Pancreas (tissue), 10 donors: ENCODE measurements around the gene SLC17A7. TPM values are rescaled to one million over a fixed set of nuclear protein-coding genes. Genes with fewer than 3 reads are reported as not detected.
"Not testable (repeated sequence)": the region's sequence is repeated elsewhere in the genome, so short reads cannot be mapped to it uniquely, and the experiment has no call there.

ENCODE experiments used
- ATAC-seq, 4 donors: fragments of 200-7000 bp; cut with Tn5 transposase; one replicate each; pipeline versions ENCODE4 v1.8.0 to v1.9.1; 2020; ENCODE audit warnings: mild to moderate bottlenecking in 4 of 4, moderate library complexity in 4 of 4
- DNase-seq, 6 donors: peaks; one replicate each; pipeline ENCODE4 v3.0.0-alpha.2; 2020
- FAIRE-seq: peaks from 2 replicates; lab custom pipeline; 2012; peaks lifted over from hg19 to GRCh38; lab: Jason Lieb, UNC
- H3K27ac ChIP-seq, 4 donors: fragments of 200-600 bp; sonication (generic); 1 replicate in 3 of 4; 2 replicates in 1 of 4; pipeline versions ENCODE4 v1.5.0 to v1.8.0; 2020
- H3K27me3 ChIP-seq, 4 donors: fragments of 200-600 bp; one replicate each; pipeline ENCODE4 v1.8.0; 2021
- H3K36me3 ChIP-seq, 3 donors: fragments of 200-600 bp; sonication (generic) in 1 of 3; one replicate each; pipeline versions ENCODE4 v1.5.0 to v1.8.0; 2020 to 2021
- H3K4me1 ChIP-seq, 3 donors: fragments of 200-600 bp; one replicate each; pipeline ENCODE4 v1.8.0; 2021
- H3K4me3 ChIP-seq, 4 donors: fragments of 200-600 bp; sonication (generic) in 2 of 4; one replicate each; pipeline versions ENCODE4 v1.5.0 to v1.8.0; 2020 to 2021
- H3K9me3 ChIP-seq, 4 donors: fragments of 200-600 bp; one replicate each; pipeline ENCODE4 v1.8.0; 2021
- CTCF ChIP-seq, 4 donors: fragments of 200-600 bp; sonication (generic) in 3 of 4; IDR thresholded peaks; one replicate each; pipeline versions ENCODE4 v1.5.0 to v1.8.0; 2021; ENCODE audit warnings: antibody characterized with exemption in 4 of 4
- WGBS, 2 donors: extraction: QIAGEN DNeasy Blood & Tissue Kit; methylation state at CpG; one replicate each; pipeline ENCODE4 v1.1.7; 2013; 5-methylcytosine and 5-hydroxymethylcytosine counted together
- intact Hi-C, 3 donors: fragments of 100-400 bp; cut with DNase I; formaldehyde crosslinking; loops; one replicate each; pipeline versions ENCODE4 v1.11.1 to v1.14.2; 2022
- polyA plus RNA-seq, 2 donors: library from polyadenylated mRNA; stranded (reverse); fragments of 200-250 nt; gene quantifications; one replicate each; pipeline ENCODE4 v1.2.3, GENCODE V29; 2013
- total RNA-seq, 6 donors: library from RNA; stranded (reverse); fragmentation: NEBNext Ultra II Directional in 4 of 6; extraction: Animal tissue kit (Norgen Biotek cat#: 25700) in 4 of 6; gene quantifications; one replicate each; pipeline versions ENCODE4 v1.2.1 to v1.2.4, GENCODE V29; 2021 to 2023
- donor health status: healthy with polysubstance abuse.
- donor health status: DM: no; HTN: no; CAD: no; lungs with moderate emphysema.
- donor health status: DM: no; HTN: no; CAD: no.
- donor health status: control.
- donor health status: control.
- donor health status: Bipolar disorder and iron deficiency.
- donor health status: DM: yes; HTN: yes; CAD: no.
- donor health status: DM: no; HTN: no; CAD: no.
- donor health status: DM: no; HTN: no; CAD: no.
- donor health status: DM: yes; HTN: yes; CAD: no.

Gene SLC17A7
- total and polyA plus RNA-seq, 8 donors: 0.13 to 0.53 (median 0.31) TPM; not detected in 1

- ATAC-seq: no peak
- no peaks in the 10 kb centered on the region for H3K9me3 ChIP-seq
- no peak for FAIRE-seq
- intact Hi-C loops: no loop called here
- H3K36me3 ChIP-seq: peaks cover 0 to 12% (median 0%) of the 10 kb centered on the region in 3 donors
- no peaks in the 10 kb centered on the region for H3K27me3 ChIP-seq
- no peak for TF ChIP-seq CTCF (IDR thresholded peaks at IDR 0.05)
- no peak overlapping the region for H3K27ac ChIP-seq
- H3K4me1 ChIP-seq: no peaks in the 10 kb centered on the region
- H3K4me3 ChIP-seq: no peak overlapping the region
- peak in 1 of 6 donors; percentile 75 for DNase-seq
- 94% methylated on average over 36 to 39 of the region's 39 CpGs for WGBS, 2 donors
Observed at GRCh38 chr19:49463960-49464740, 22.8 kb upstream of the SLC17A7 start.

GRCh38 chr19:49462492-49462891, 21.2 kb upstream of the SLC17A7 start:
- intact Hi-C loops: no loop called here
- Histone ChIP-seq H3K4me1 (no peaks in the 10 kb centered on the region), H3K27ac (no peak overlapping the region), H3K4me3 (no peak overlapping the region), H3K27me3 (no peaks in the 10 kb centered on the region), H3K36me3 (peaks cover 0 to 12% (median 0%) of the 10 kb centered on the region in 3 donors), H3K9me3 (no peaks in the 10 kb centered on the region)
- TF ChIP-seq CTCF (IDR thresholded peaks at IDR 0.05): no peak
- ATAC-seq: no peak
- FAIRE-seq: no peak
- no peak for DNase-seq
- WGBS, 2 donors: 87 to 96% methylated on average over 11 to 12 of the region's 12 CpGs

GRCh38 chr19:49461656-49462055, 20.3 kb upstream of the SLC17A7 start:
- peaks cover 0 to 12% (median 0%) of the 10 kb centered on the region in 3 donors for H3K36me3 ChIP-seq

GRCh38 chr19:49461130-49461529, 19.8 kb upstream of the SLC17A7 start:
- H3K9me3 ChIP-seq, FAIRE-seq, DNase-seq, H3K4me1 ChIP-seq, H3K27ac ChIP-seq, intact Hi-C loops, ATAC-seq, H3K27me3 ChIP-seq, H3K4me3 ChIP-seq: not testable (repeated sequence)
- WGBS, 2 donors: 0% methylated on average over 1 of the region's 1 CpG; no CpG with 5 or more reads in 1 of the 2 donors
- peaks cover 0 to 12% (median 0%) of the 10 kb centered on the region in 3 donors for H3K36me3 ChIP-seq

More at GRCh38 chr19:49461656-49462055, 20.3 kb upstream of the SLC17A7 start:
- Histone ChIP-seq H3K27me3 (no peaks in the 10 kb centered on the region), H3K9me3 (no peaks in the 10 kb centered on the region), H3K27ac (no peak overlapping the region), H3K4me3 (no peak overlapping the region), H3K4me1 (no peaks in the 10 kb centered on the region)
- intact Hi-C loops: no loop called here
- no peak for TF ChIP-seq CTCF (IDR thresholded peaks at IDR 0.05)
- ATAC-seq (no peak), FAIRE-seq (no peak), DNase-seq (no peak)
- WGBS, 2 donors: 97 to 99% methylated on average over 32 to 37 of the region's 37 CpGs

GRCh38 chr19:49459388-49459787, 18.1 kb upstream of the SLC17A7 start:
- FAIRE-seq: no peak
- H3K27me3 ChIP-seq: no peaks in the 10 kb centered on the region
- no peak for DNase-seq
- TF ChIP-seq CTCF (IDR thresholded peaks at IDR 0.05): no peak
- H3K4me3 ChIP-seq: no peak overlapping the region
- peaks cover 0 to under 1% (median 0%) of the 10 kb centered on the region in 3 donors for H3K4me1 ChIP-seq
- intact Hi-C loops: no loop called here
- no peak overlapping the region for H3K27ac ChIP-seq
- no peak for ATAC-seq
- WGBS, 2 donors: 91 to 92% methylated on average over 12 of the region's 12 CpGs
- no peaks in the 10 kb centered on the region for H3K9me3 ChIP-seq
- peaks cover 0 to 12% (median 0%) of the 10 kb centered on the region in 3 donors for H3K36me3 ChIP-seq
